Uterus (tissue), 4 donors: ENCODE measurements around the gene EFNA1. TPM values are rescaled to one million over a fixed set of nuclear protein-coding genes. Genes with fewer than 3 reads are reported as not detected.

ENCODE experiments used
- DNase-seq, 2 donors: peaks; one replicate each; pipeline ENCODE4 v3.0.0-alpha.2; 2019 to 2020
- H3K27ac ChIP-seq, 2 donors: fragments of 200-600 bp; sonication (generic); 1 replicate in 1 of 2; 2 replicates in 1 of 2; pipeline ENCODE4 v1.5.1; 2016 to 2018
- H3K27me3 ChIP-seq, 2 donors: fragments of 200-600 bp; sonication (generic); one replicate each; pipeline ENCODE4 v1.5.1; 2018 to 2019; ENCODE audit warnings: control low read depth in 1 of 2
- H3K36me3 ChIP-seq, 2 donors: fragments of 200-600 bp; sonication (generic); one replicate each; pipeline ENCODE4 v1.5.1; 2019; ENCODE audit warnings: control low read depth in 1 of 2
- H3K4me1 ChIP-seq, 2 donors: fragments of 200-600 bp; sonication (generic); one replicate each; pipeline ENCODE4 v1.5.1; 2018 to 2019; ENCODE audit warnings: control low read depth in 1 of 2
- H3K4me3 ChIP-seq, 2 donors: fragments of 200-600 bp; sonication (generic); 1 replicate in 1 of 2; 2 replicates in 1 of 2; pipeline ENCODE4 v1.5.1; 2018 to 2019; ENCODE audit warnings: mild to moderate bottlenecking in 1 of 2
- H3K9me3 ChIP-seq, 2 donors: fragments of 200-600 bp; sonication (generic); one replicate each; pipeline ENCODE4 v1.5.1; 2019; ENCODE audit warnings: control low read depth in 1 of 2
- POLR2A ChIP-seq, 2 donors: fragments of 450-650 bp; IDR thresholded peaks; one replicate each; pipeline ENCODE4 v1.6.1; 2016; ENCODE audit warnings: antibody characterized with exemption in 2 of 2, mild to moderate bottlenecking in 1 of 2, moderate library complexity in 1 of 2
- intact Hi-C: fragments of 100-400 bp; cut with DNase I; formaldehyde crosslinking; loops from one replicate; pipeline ENCODE4 v1.15.1; 2023; ENCODE audit warnings: low total_unique reads
- total RNA-seq, 4 donors: library from RNA; depleted of rRNA in 3 of 4; stranded (reverse); fragments of >200 nt in 3 of 4; gene quantifications; one replicate each; pipeline versions ENCODE4 v1.1.0 to v1.2.4, GENCODE V29; 2014 to 2023
- TF ChIP-seq, protein P1 (sequence below), 4 experiments: fragments of 200-600 bp in 2 of 4; fragments of 450-650 bp in 2 of 4; sonication (generic) in 2 of 4; IDR thresholded peaks; one replicate each; pipeline ENCODE4 v1.5.1; 2016 to 2019; ENCODE audit warnings: antibody characterized with exemption in 4 of 4, mild to moderate bottlenecking in 2 of 4, moderate library complexity in 1 of 4
- donor health status: DM: yes; HTN: yes; CAD: no.

EFNA1 gene
- total RNA-seq, 4 donors from 2014 or later, result 22.3 to 58.5 (median 36.5) TPM

DNA sequence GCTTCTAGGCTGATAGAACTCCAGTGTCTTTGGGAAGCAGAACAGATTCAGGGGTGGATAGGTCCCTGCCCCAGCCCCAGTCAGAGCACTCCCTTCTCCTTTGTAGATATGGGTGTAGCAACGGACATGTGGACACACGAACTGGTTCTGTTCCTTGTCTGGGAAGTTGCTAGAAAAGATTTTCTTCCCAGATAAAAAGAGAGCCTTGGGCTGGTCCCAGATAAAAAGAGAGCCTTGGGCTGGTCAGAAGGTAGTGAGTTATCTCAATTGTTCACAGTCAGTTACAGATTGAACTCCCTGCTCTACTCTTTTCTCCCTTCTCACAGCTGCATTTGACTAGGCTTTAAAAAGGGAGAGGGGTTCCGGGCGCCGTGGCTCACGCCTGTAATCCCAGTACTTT, 7.4 kb upstream of the EFNA1 start:
- no peak overlapping the region for H3K4me3 ChIP-seq
- H3K27me3 ChIP-seq, result no peaks in the 10 kb centered on the region
- no peak overlapping the region for H3K27ac ChIP-seq
- H3K36me3 ChIP-seq, result no peaks in the 10 kb centered on the region
- TF ChIP-seq, protein P1, sequence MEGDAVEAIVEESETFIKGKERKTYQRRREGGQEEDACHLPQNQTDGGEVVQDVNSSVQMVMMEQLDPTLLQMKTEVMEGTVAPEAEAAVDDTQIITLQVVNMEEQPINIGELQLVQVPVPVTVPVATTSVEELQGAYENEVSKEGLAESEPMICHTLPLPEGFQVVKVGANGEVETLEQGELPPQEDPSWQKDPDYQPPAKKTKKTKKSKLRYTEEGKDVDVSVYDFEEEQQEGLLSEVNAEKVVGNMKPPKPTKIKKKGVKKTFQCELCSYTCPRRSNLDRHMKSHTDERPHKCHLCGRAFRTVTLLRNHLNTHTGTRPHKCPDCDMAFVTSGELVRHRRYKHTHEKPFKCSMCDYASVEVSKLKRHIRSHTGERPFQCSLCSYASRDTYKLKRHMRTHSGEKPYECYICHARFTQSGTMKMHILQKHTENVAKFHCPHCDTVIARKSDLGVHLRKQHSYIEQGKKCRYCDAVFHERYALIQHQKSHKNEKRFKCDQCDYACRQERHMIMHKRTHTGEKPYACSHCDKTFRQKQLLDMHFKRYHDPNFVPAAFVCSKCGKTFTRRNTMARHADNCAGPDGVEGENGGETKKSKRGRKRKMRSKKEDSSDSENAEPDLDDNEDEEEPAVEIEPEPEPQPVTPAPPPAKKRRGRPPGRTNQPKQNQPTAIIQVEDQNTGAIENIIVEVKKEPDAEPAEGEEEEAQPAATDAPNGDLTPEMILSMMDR (IDR thresholded peaks at IDR 0.05), result no peak
- TF ChIP-seq POLR2A (IDR thresholded peaks at IDR 0.05), result no peak
- no peaks in the 10 kb centered on the region for H3K9me3 ChIP-seq
- no peaks in the 10 kb centered on the region for H3K4me1 ChIP-seq
- intact Hi-C loops, result no loop called here
- DNase-seq, result no peak

- H3K4me1 ChIP-seq, result no peaks in the 10 kb centered on the region
- no peaks in the 10 kb centered on the region for H3K36me3 ChIP-seq
- H3K9me3 ChIP-seq, result no peaks in the 10 kb centered on the region
- intact Hi-C loops, result no loop called here
- DNase-seq, result no peak
- H3K27me3 ChIP-seq, result no peaks in the 10 kb centered on the region
- H3K4me3 ChIP-seq, result no peak overlapping the region
- TF ChIP-seq, protein P1 (IDR thresholded peaks at IDR 0.05), result no peak
- TF ChIP-seq POLR2A (IDR thresholded peaks at IDR 0.05), result no peak
- no peak overlapping the region for H3K27ac ChIP-seq
These were observed 6.4 kb upstream of the EFNA1 start for GRCh38 chr1:155121249-155121648.

- intact Hi-C loops, result no loop called here
- Histone ChIP-seq H3K9me3 (no peaks in the 10 kb centered on the region), H3K27ac (no peak overlapping the region), H3K36me3 (no peaks in the 10 kb centered on the region), H3K4me1 (peaks cover 0 to 8% of the 10 kb centered on the region in 2 donors), H3K27me3 (no peaks in the 10 kb centered on the region), H3K4me3 (no peak overlapping the region)
- DNase-seq, result no peak
- no peak for TF ChIP-seq POLR2A (IDR thresholded peaks at IDR 0.05)
- TF ChIP-seq, protein P1 (IDR thresholded peaks at IDR 0.05), result no peak
These were observed 5.4 kb upstream of the EFNA1 start for GRCh38 chr1:155122308-155122707.

GRCh38 chr1:155123801-155124200, 3.9 kb upstream of the EFNA1 start:
- Histone ChIP-seq H3K4me1 (peaks cover 0 to 16% of the 10 kb centered on the region in 2 donors), H3K36me3 (no peaks in the 10 kb centered on the region), H3K27me3 (no peaks in the 10 kb centered on the region), H3K9me3 (no peaks in the 10 kb centered on the region), H3K27ac (peak overlapping the region in 1 of 2 donors; percentile 14), H3K4me3 (no peak overlapping the region)
- no peak for DNase-seq
- intact Hi-C loops, result no loop called here
- TF ChIP-seq, protein P1 (IDR thresholded peaks at IDR 0.05), result no peak
- TF ChIP-seq POLR2A (IDR thresholded peaks at IDR 0.05), result no peak

DNA sequence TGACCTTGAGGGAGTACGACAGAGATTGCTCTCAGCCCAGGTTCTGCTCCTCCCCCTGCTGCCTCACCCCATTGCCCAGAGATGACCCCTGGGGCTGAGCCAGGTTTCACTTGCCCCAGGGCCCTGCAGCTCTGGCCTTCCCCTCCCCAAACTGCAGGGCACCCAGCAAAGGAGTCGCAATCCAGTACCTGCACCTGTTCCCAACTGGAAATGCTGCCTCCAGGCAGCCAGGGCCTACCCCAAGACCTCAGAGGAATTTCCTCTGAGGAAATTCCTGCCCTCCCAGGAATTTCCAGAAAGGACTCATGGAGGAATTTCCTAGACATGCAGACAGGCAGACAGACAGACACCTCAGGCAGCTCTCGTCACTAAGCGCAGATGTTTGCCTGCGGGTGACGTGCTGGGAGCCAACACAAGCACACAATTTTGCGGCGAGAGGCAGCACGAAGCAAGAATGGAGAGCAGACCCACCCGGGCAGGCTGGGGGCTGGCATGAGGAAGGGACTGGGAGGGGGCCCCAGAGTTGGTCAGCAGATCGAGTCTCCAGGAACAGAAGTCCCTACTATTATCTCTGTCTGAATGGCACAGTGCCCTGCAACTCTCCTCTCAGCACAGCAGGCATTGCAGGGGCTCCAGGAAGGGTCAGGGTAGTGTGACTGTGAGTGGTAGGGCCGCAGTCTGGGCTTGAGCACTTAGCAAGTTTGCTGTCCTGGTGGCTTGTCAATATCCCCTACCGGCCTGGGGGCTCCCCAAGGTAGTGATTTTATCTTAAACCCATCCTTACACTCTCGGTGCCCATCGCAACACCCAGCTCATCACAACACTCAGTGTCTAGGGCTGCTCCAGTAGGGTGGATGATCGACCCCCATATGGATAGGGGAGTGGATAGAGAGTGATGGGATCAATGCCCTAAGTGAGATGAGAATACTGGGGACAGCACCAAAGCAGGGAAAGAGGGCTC, 2.9 kb upstream of the EFNA1 start:
- intact Hi-C loops, result no loop called here
- no peaks in the 10 kb centered on the region for H3K36me3 ChIP-seq
- H3K27me3 ChIP-seq, result no peaks in the 10 kb centered on the region
- no peak overlapping the region for H3K4me3 ChIP-seq
- H3K27ac ChIP-seq, result peak overlapping the region in 1 of 2 donors; percentile 14
- H3K9me3 ChIP-seq, result no peaks in the 10 kb centered on the region
- DNase-seq, result no peak
- H3K4me1 ChIP-seq, result peaks cover 0 to 20% of the 10 kb centered on the region in 2 donors
- no peak for TF ChIP-seq POLR2A (IDR thresholded peaks at IDR 0.05)
- TF ChIP-seq, protein P1 (IDR thresholded peaks at IDR 0.05), result no peak
